ENCODE measurements around the gene ALDH9A1.

Gene ALDH9A1

DNA sequence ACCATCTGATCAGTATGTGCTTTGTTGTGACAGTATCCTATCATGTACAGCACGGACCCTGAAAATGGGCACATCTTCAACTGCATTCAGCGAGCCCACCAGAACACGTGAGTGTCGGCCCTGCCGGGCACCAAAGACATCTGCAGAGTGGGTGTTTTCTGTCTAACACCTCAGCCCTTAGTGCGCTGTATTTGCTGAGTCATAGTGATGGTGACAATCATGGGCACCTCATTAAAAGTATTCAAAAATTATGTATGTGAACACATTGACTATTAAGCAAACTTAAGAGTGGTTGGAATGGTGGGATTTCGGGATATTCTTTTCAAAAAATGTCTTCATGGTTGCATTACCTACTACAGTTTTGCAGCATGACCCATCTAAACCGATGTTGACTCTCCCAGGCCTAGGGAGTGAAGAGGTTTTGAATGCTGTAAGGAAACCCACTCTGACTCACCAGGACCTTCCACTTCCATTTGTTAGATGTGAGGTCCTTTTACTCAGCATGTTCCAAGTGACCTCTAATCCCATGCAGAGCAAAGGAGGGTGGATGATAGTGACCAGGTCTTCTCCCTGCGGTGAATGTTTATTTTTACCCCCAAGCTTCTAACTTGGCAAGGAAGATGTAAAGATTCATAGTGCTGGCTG is 47.3 kb downstream of the ALDH9A1 start:
- no peak for DNase-seq (ENCODE audit: low read depth)
- TF ChIP-seq, protein P1, sequence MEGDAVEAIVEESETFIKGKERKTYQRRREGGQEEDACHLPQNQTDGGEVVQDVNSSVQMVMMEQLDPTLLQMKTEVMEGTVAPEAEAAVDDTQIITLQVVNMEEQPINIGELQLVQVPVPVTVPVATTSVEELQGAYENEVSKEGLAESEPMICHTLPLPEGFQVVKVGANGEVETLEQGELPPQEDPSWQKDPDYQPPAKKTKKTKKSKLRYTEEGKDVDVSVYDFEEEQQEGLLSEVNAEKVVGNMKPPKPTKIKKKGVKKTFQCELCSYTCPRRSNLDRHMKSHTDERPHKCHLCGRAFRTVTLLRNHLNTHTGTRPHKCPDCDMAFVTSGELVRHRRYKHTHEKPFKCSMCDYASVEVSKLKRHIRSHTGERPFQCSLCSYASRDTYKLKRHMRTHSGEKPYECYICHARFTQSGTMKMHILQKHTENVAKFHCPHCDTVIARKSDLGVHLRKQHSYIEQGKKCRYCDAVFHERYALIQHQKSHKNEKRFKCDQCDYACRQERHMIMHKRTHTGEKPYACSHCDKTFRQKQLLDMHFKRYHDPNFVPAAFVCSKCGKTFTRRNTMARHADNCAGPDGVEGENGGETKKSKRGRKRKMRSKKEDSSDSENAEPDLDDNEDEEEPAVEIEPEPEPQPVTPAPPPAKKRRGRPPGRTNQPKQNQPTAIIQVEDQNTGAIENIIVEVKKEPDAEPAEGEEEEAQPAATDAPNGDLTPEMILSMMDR (IDR thresholded peaks at IDR 0.05; ENCODE audit: control insufficient read depth, insufficient read depth, low read depth, low read length, missing control alignments), result no peak
- H3K4me3 ChIP-seq (ENCODE audit: control insufficient read depth, low read depth, low read length), result no peak overlapping the region

GRCh38 chr1:165648919-165649572 is 49.3 kb downstream of the ALDH9A1 start:
- no peak overlapping the region for H3K4me3 ChIP-seq (ENCODE audit: control insufficient read depth, low read depth, low read length)
- TF ChIP-seq, protein P1 (IDR thresholded peaks at IDR 0.05; ENCODE audit: control insufficient read depth, insufficient read depth, low read depth, low read length, missing control alignments), result no peak
- DNase-seq (ENCODE audit: low read depth), result no peak

GRCh38 chr1:165647970-165648369 is 50.4 kb downstream of the ALDH9A1 start:
- H3K4me3 ChIP-seq (ENCODE audit: control insufficient read depth, low read depth, low read length), result no peak overlapping the region
- TF ChIP-seq, protein P1 (IDR thresholded peaks at IDR 0.05; ENCODE audit: control insufficient read depth, insufficient read depth, low read depth, low read length, missing control alignments), result no peak
- no peak for DNase-seq (ENCODE audit: low read depth)

GRCh38 chr1:165647517-165647916 is 50.8 kb downstream of the ALDH9A1 start:
- TF ChIP-seq, protein P1 (IDR thresholded peaks at IDR 0.05; ENCODE audit: control insufficient read depth, insufficient read depth, low read depth, low read length, missing control alignments), result no peak
- no peak for DNase-seq (ENCODE audit: low read depth)
- H3K4me3 ChIP-seq (ENCODE audit: control insufficient read depth, low read depth, low read length), result no peak overlapping the region

DNA sequence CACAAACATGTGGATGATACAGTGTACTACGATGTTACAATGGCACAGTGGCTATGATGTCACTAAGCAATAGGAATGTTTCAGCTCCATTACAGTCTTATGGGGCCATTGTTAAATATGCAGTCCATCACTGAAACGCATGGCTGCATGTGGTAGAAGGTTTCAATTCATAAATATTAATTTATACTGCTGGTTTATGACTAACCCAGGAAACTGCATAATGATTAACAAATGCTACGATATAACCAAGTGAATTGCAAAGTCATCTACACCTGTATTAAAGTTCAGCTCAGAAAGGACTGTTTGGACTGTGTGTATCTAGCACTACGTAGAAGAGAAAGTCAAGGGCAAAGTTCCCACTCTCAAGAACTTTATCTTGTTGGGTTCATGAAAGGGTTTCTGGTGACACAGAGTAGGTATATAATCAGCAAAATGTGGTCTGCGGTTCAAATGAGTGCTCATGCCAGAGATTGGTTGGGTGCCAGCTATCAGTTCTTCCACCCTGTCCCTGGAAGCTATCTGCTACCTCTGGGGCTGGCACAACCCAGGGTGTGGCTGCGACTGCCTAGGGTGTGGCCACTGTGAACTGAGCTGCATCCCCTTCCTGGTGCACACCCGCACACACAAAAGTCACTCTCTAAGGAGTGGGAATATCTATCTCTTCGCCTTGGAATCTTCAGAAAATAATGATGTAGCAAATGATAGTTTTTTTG is 52.6 kb downstream of the ALDH9A1 start:
- TF ChIP-seq, protein P1 (IDR thresholded peaks at IDR 0.05; ENCODE audit: control insufficient read depth, insufficient read depth, low read depth, low read length, missing control alignments), result no peak
- DNase-seq (ENCODE audit: low read depth), result no peak
- H3K4me3 ChIP-seq (ENCODE audit: control insufficient read depth, low read depth, low read length), result no peak overlapping the region

DNA sequence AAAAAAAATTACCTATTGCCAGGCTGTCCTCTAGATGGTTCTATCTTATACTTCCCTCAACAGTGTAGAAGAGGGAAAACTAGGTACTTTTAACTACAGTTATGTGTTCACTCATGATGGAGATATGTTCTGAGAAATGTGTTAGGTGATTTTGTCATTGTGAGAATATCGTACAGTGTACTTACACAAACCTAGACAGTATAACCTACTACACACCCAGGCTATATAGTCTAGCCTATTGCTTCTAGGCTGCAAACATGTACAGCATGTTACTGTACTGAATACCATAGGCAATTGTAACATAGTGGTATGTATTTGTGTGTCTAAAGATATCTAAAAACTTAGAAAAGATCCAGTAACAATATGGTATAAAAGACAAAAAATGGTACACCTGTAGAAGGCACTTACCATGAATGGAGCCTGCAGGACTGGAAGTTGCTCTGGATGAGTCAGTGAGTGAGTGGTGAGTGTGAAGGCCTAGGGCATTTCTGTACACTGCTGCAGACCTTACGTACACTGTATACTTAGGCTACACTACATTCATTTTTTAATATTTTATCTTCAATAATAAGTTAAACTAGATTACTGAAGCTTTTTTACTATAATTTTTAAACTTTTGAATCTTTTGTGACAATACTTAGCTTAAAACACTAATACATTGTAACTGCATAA is 54.2 kb downstream of the ALDH9A1 start:
- TF ChIP-seq, protein P1 (IDR thresholded peaks at IDR 0.05; ENCODE audit: control insufficient read depth, insufficient read depth, low read depth, low read length, missing control alignments), result no peak
- DNase-seq (ENCODE audit: low read depth), result no peak
- no peak overlapping the region for H3K4me3 ChIP-seq (ENCODE audit: control insufficient read depth, low read depth, low read length)

Data from AG09309 (cell line).